Natural killer cell (primary cell): ENCODE measurements around the gene RCOR2. TPM values are rescaled to one million over a fixed set of nuclear protein-coding genes. Genes with fewer than 3 reads are reported as not detected.

Experiments used
- ATAC-seq, 3 donors: fragments of 150-1000 bp in 2 of 3; fragments of 200-7000 bp in 1 of 3; cut with Tn5 transposase; 1 replicate in 1 of 3; 2 replicates in 2 of 3; pipeline ENCODE4 v1.10.0; 2021; ENCODE audit warnings: mild to moderate bottlenecking in 2 of 3, moderate library complexity in 2 of 3
- DNase-seq, 2 donors: peaks; one replicate each; pipeline versions ENCODE4 v3.0.0 to v3.0.0-alpha.2; 2013 to 2021; ENCODE audit warnings: mixed read lengths in 1 of 2
- H3K27ac ChIP-seq: one replicate; pipeline ENCODE4 v1.5.1; 2013; ENCODE audit warnings: mild to moderate bottlenecking, low read length
- H3K27me3 ChIP-seq: one replicate; pipeline ENCODE4 v1.6.1; 2013; ENCODE audit warnings: low read length; ENCODE audit not compliant: control insufficient read depth, insufficient read depth
- H3K36me3 ChIP-seq: one replicate; pipeline ENCODE4 v1.6.1; 2013; ENCODE audit warnings: low read length; ENCODE audit not compliant: control insufficient read depth, insufficient read depth
- H3K4me1 ChIP-seq: one replicate; pipeline ENCODE4 v1.6.1; 2013; ENCODE audit warnings: low read length; ENCODE audit not compliant: control insufficient read depth, insufficient read depth
- H3K4me3 ChIP-seq: one replicate; pipeline ENCODE4 v1.5.1; 2013; ENCODE audit warnings: low read length
- H3K9me3 ChIP-seq: one replicate; pipeline ENCODE4 v1.6.1; 2013; ENCODE audit warnings: low read length; ENCODE audit not compliant: control insufficient read depth, insufficient read depth
- H3K27ac Mint-ChIP-seq, 2 donors: one replicate each; pipeline ENCODE4 v1.8.0; 2022; ENCODE audit warnings: mild to moderate bottlenecking in 2 of 2, mixed read lengths in 2 of 2, moderate library complexity in 1 of 2
- H3K27me3 Mint-ChIP-seq, 2 donors: one replicate each; pipeline ENCODE4 v1.8.0; 2022; ENCODE audit warnings: low read depth in 2 of 2, mixed read lengths in 2 of 2
- H3K36me3 Mint-ChIP-seq: one replicate; pipeline ENCODE4 v1.8.0; 2022; ENCODE audit warnings: mixed read lengths
- H3K4me1 Mint-ChIP-seq, 2 donors: one replicate each; pipeline ENCODE4 v1.8.0; 2022; ENCODE audit warnings: mixed read lengths in 2 of 2
- H3K4me3 Mint-ChIP-seq: one replicate; pipeline ENCODE4 v1.8.0; 2022; ENCODE audit warnings: mild to moderate bottlenecking, moderate library complexity, mixed read lengths
- H3K9me3 Mint-ChIP-seq, 2 donors: one replicate each; pipeline ENCODE4 v1.8.0; 2022; ENCODE audit warnings: mixed read lengths in 2 of 2
- WGBS: methylation state at CpG from one replicate; pipeline ENCODE4 v1.1.7; 2013; ENCODE audit warnings: missing lambda C conversion rate; ENCODE audit not compliant: insufficient coverage; 5-methylcytosine and 5-hydroxymethylcytosine counted together
- intact Hi-C: fragments of 100-400 bp; cut with micrococcal nuclease; formaldehyde crosslinking; loops from one replicate; pipeline ENCODE4 v1.14.2; 2022
- total RNA-seq, 4 donors: library from RNA; stranded (reverse); fragments of 120-200 nt in 1 of 4; gene quantifications; one replicate each; pipeline versions ENCODE4 v1.2.3 to v1.2.4, GENCODE V29; 2013 to 2022
- TF ChIP-seq, protein P1 (sequence below): fragments of 200-600 bp; IDR thresholded peaks from one replicate; pipeline ENCODE4 v1.8.0; 2022; ENCODE audit warnings: antibody characterized with exemption

RCOR2 gene
- total RNA-seq, 3 donors from 2014 or later (not counting 1 experiment from before 2014, with no cell fraction given) = not detected

GRCh38 chr11:63904743-63905142 lies 12.2 kb downstream of the RCOR2 start:
- no peaks in the 10 kb centered on the region for H3K9me3 ChIP-seq
- Mint-ChIP-seq H3K4me1 (peaks cover 6 to 14% of the 10 kb centered on the region in 2 donors), H3K27ac (peak overlapping the region in 1 of 2 donors; percentile 31), H3K9me3 (no peaks in the 10 kb centered on the region), H3K36me3 (no peaks in the 10 kb centered on the region), H3K27me3 (no peaks in the 10 kb centered on the region), H3K4me3 (no peak overlapping the region)
- H3K4me1 ChIP-seq = no peaks in the 10 kb centered on the region
- intact Hi-C loops = no loop called here
- 95% methylated on average over 13 of the region's 13 CpGs for WGBS
- TF ChIP-seq, protein P1, sequence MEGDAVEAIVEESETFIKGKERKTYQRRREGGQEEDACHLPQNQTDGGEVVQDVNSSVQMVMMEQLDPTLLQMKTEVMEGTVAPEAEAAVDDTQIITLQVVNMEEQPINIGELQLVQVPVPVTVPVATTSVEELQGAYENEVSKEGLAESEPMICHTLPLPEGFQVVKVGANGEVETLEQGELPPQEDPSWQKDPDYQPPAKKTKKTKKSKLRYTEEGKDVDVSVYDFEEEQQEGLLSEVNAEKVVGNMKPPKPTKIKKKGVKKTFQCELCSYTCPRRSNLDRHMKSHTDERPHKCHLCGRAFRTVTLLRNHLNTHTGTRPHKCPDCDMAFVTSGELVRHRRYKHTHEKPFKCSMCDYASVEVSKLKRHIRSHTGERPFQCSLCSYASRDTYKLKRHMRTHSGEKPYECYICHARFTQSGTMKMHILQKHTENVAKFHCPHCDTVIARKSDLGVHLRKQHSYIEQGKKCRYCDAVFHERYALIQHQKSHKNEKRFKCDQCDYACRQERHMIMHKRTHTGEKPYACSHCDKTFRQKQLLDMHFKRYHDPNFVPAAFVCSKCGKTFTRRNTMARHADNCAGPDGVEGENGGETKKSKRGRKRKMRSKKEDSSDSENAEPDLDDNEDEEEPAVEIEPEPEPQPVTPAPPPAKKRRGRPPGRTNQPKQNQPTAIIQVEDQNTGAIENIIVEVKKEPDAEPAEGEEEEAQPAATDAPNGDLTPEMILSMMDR = no peak
- H3K4me3 ChIP-seq = no peak overlapping the region
- ATAC-seq (no peak), DNase-seq (no peak)
- no peaks in the 10 kb centered on the region for H3K27me3 ChIP-seq
- no peak overlapping the region for H3K27ac ChIP-seq
- peaks cover 89% of the 10 kb centered on the region for H3K36me3 ChIP-seq

GRCh38 chr11:63903884-63904283 lies 13.1 kb downstream of the RCOR2 start:
- TF ChIP-seq, protein P1 = no peak
- H3K4me1 ChIP-seq = no peaks in the 10 kb centered on the region
- no peaks in the 10 kb centered on the region for H3K27me3 Mint-ChIP-seq
- no peak for DNase-seq
- no peak overlapping the region for H3K4me3 Mint-ChIP-seq
- no peak overlapping the region for H3K27ac ChIP-seq
- H3K27me3 ChIP-seq = no peaks in the 10 kb centered on the region
- no peak for ATAC-seq
- H3K4me3 ChIP-seq = no peak overlapping the region
- H3K36me3 Mint-ChIP-seq = no peaks in the 10 kb centered on the region
- 95% methylated on average over 14 of the region's 14 CpGs for WGBS
- peak overlapping the region in 1 of 2 donors; percentile 31 for H3K27ac Mint-ChIP-seq
- intact Hi-C loops = no loop called here
- H3K9me3 Mint-ChIP-seq = no peaks in the 10 kb centered on the region
- H3K36me3 ChIP-seq = peaks cover 93% of the 10 kb centered on the region
- peaks cover 6 to 14% of the 10 kb centered on the region in 2 donors for H3K4me1 Mint-ChIP-seq
- no peaks in the 10 kb centered on the region for H3K9me3 ChIP-seq

DNA sequence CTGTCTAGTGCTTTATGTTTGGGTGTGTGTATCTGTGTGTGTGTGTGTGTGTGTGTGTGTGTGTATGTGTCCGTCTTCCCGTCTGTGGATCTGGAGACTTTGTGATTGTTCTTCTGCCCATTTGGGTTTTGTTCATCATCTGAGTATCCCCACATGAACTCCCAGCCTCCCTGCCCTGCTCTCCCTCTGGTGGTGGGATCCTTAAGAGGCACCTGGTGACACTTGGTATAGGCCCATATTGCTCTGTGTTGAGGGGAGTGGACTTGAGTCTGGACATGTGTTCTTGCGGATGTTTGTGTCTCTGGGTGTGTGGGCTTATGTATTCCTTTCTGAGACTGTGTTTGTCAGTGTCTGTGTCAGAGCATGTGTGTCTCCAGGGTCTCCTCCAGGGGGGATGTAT lies 15.3 kb downstream of the RCOR2 start:
- H3K36me3 ChIP-seq = peaks cover 95% of the 10 kb centered on the region
- H3K9me3 ChIP-seq = no peaks in the 10 kb centered on the region
- ATAC-seq = peak in 2 of 3 donors; percentile 40 to 63
- H3K27me3 Mint-ChIP-seq = no peaks in the 10 kb centered on the region
- TF ChIP-seq, protein P1 = no peak
- no peaks in the 10 kb centered on the region for H3K4me1 ChIP-seq
- intact Hi-C loops = no loop called here
- peak in 1 of 2 donors; percentile 51 for DNase-seq
- no peaks in the 10 kb centered on the region for H3K9me3 Mint-ChIP-seq
- H3K4me1 Mint-ChIP-seq = peaks cover 10 to 22% of the 10 kb centered on the region in 2 donors
- 78% methylated on average over 2 of the region's 3 CpGs for WGBS
- H3K27me3 ChIP-seq = no peaks in the 10 kb centered on the region
- peak overlapping the region in 1 of 2 donors; percentile 30 for H3K27ac Mint-ChIP-seq
- H3K4me3 Mint-ChIP-seq = no peak overlapping the region
- no peak overlapping the region for H3K4me3 ChIP-seq
- H3K36me3 Mint-ChIP-seq = no peaks in the 10 kb centered on the region
- no peak overlapping the region for H3K27ac ChIP-seq

- H3K27me3 ChIP-seq = no peaks in the 10 kb centered on the region
- ATAC-seq (no peak), DNase-seq (no peak)
- H3K4me1 Mint-ChIP-seq = peaks cover 28 to 36% of the 10 kb centered on the region in 2 donors
- TF ChIP-seq, protein P1 = no peak
- no peak overlapping the region for H3K27ac ChIP-seq
- no peaks in the 10 kb centered on the region for H3K9me3 ChIP-seq
- no peak overlapping the region for H3K4me3 ChIP-seq
- WGBS = 96% methylated on average over 9 of the region's 10 CpGs
- H3K27ac Mint-ChIP-seq = peak overlapping the region in 1 of 2 donors; percentile 38
- H3K4me3 Mint-ChIP-seq = no peak overlapping the region
- H3K36me3 Mint-ChIP-seq = peaks cover 7% of the 10 kb centered on the region
- peaks cover 4% of the 10 kb centered on the region for H3K4me1 ChIP-seq
- intact Hi-C loops = no loop called here
- H3K36me3 ChIP-seq = peaks cover 72% of the 10 kb centered on the region
- no peaks in the 10 kb centered on the region for H3K27me3 Mint-ChIP-seq
- H3K9me3 Mint-ChIP-seq = no peaks in the 10 kb centered on the region
Measured at GRCh38 chr11:63897459-63898146, 19.4 kb downstream of the RCOR2 start.
